ENCODE data around the gene FERMT1. TPM values are rescaled to one million over a fixed set of nuclear protein-coding genes. Genes with fewer than 3 reads are reported as not detected.
A peak's percentile ranks its signal among the peaks of the same experiment; 100 is the strongest.

Gene FERMT1
- polyA plus RNA-seq, 1 experiment = 2.8 TPM

DNA sequence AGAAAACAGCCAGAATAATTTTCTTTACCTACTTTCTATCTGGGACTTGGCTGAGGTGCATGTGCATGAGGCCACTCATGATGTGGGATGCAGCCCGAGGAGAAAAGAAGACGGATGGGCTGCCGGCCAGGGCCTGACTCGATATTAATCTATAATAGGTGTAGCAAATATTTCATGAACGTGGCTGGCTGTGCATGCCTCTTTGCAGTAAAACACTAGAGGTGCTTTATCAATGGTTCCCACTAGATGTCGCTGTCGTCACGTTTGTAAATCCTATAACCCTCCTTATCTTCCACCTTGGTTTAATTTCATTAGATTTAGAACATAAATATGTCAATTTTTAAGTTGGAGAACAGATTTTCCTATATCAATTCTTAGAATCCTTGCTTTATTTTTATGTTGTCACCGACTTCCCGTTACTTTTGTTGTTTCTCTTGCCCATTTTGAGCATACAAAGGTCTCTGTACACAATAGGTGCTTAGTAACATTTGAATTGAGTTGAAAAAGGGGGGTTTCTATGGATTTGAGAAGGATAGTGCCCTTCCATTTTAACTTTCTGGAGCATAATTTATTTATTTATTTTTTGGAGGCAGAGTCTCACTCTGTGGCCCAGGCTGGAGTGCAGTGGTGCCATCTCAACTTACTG is 19.6 kb upstream of the FERMT1 start:
- no peaks in the 10 kb centered on the region for H3K27me3 ChIP-seq (ENCODE audit: control insufficient read depth, insufficient read depth, low read length)
- CTCF ChIA-PET = interaction anchor here (0.7 to 1.4 kb wide), 3 partner anchors 11 to 1143 kb away, joined by 3 to 5 read pairs (median 5); no protein-coding TSS in a partner anchor
- H3K4me3 ChIP-seq (ENCODE audit: low read depth, low read length) = no peak overlapping the region
- no peak overlapping the region for H3K27ac ChIP-seq (ENCODE audit: low read depth, low read length)
- POLR2A ChIA-PET = no interaction called here
- TF ChIP-seq, protein P1, sequence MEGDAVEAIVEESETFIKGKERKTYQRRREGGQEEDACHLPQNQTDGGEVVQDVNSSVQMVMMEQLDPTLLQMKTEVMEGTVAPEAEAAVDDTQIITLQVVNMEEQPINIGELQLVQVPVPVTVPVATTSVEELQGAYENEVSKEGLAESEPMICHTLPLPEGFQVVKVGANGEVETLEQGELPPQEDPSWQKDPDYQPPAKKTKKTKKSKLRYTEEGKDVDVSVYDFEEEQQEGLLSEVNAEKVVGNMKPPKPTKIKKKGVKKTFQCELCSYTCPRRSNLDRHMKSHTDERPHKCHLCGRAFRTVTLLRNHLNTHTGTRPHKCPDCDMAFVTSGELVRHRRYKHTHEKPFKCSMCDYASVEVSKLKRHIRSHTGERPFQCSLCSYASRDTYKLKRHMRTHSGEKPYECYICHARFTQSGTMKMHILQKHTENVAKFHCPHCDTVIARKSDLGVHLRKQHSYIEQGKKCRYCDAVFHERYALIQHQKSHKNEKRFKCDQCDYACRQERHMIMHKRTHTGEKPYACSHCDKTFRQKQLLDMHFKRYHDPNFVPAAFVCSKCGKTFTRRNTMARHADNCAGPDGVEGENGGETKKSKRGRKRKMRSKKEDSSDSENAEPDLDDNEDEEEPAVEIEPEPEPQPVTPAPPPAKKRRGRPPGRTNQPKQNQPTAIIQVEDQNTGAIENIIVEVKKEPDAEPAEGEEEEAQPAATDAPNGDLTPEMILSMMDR (IDR thresholded peaks at IDR 0.05; ENCODE audit: low read depth, low read length) = peak; percentile 85
- H3K9me3 ChIP-seq (ENCODE audit: control insufficient read depth, insufficient read depth, low read length) = no peaks in the 10 kb centered on the region
- DNase-seq (ENCODE audit: low read depth, low spot score) = peak; percentile 23

DNA sequence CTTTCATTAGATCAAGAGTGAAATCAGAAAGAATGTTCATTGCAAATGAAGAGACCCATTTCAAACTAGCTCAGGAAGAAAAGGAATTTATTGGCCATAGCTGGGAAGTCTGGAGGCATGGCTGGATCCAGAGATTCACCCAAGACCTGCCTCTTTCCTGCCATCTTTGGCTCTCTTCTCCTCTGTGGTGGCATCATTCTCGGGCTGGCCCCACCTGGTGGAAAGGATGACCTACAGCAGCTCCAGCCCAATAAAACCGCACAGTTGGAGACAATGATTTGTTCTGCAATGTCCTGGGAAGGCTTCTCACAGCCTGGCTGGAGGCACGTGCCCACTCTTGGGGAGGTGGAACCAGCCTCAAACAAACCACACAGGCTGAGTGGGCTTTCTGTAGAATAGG is 18.1 kb upstream of the FERMT1 start:
- DNase-seq (ENCODE audit: low read depth, low spot score) = no peak
- H3K27me3 ChIP-seq (ENCODE audit: control insufficient read depth, insufficient read depth, low read length) = peaks cover 2% of the 10 kb centered on the region
- TF ChIP-seq, protein P1 (IDR thresholded peaks at IDR 0.05; ENCODE audit: low read depth, low read length) = peak; percentile 16; the same call in 1 of the 2 replicates
- POLR2A ChIA-PET = interaction anchor here (0.7 kb wide), 1 partner anchor 343 kb away, joined by 3 read pairs; no protein-coding TSS in a partner anchor
- no peak overlapping the region for H3K27ac ChIP-seq (ENCODE audit: low read depth, low read length)
- no peaks in the 10 kb centered on the region for H3K9me3 ChIP-seq (ENCODE audit: control insufficient read depth, insufficient read depth, low read length)
- H3K4me3 ChIP-seq (ENCODE audit: low read depth, low read length) = no peak overlapping the region
- CTCF ChIA-PET = interaction anchor here (0.7 to 1.9 kb wide), 6 partner anchors 8 to 1718 kb away, joined by 3 to 10 read pairs (median 4); no protein-coding TSS in a partner anchor

DNA sequence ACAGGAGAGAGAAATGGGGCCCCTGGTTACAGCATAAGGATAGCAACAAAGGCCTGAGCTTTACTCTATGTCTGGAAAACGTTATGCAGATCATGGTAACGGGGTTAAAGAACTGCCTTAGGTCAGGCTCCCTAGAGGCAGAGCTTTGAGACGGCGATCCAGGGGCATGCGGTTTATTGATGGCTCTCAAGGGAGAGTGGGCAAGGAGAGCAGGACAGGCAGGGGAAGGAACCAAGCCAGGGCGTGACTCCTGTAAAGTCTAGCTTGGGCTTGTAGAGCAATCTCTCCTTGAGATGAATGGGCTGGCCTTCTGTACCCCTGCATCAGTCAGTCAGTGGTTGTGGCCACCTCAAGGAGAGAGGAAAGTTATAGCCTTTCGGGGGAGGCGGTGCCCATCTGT is 12.5 kb upstream of the FERMT1 start:
- ChIA-PET CTCF (interaction anchor here (0.6 to 1.2 kb wide), 2 partner anchors 315 to 1150 kb away, joined by 3 to 4 read pairs; no protein-coding TSS in a partner anchor), POLR2A (no interaction called here)
- no peak overlapping the region for H3K27ac ChIP-seq (ENCODE audit: low read depth, low read length)
- no peak overlapping the region for H3K4me3 ChIP-seq (ENCODE audit: low read depth, low read length)
- no peak for DNase-seq (ENCODE audit: low read depth, low spot score)
- TF ChIP-seq, protein P1 (IDR thresholded peaks at IDR 0.05; ENCODE audit: low read depth, low read length) = no peak
- H3K27me3 ChIP-seq (ENCODE audit: control insufficient read depth, insufficient read depth, low read length) = peaks cover 4% of the 10 kb centered on the region
- no peaks in the 10 kb centered on the region for H3K9me3 ChIP-seq (ENCODE audit: control insufficient read depth, insufficient read depth, low read length)

DNA sequence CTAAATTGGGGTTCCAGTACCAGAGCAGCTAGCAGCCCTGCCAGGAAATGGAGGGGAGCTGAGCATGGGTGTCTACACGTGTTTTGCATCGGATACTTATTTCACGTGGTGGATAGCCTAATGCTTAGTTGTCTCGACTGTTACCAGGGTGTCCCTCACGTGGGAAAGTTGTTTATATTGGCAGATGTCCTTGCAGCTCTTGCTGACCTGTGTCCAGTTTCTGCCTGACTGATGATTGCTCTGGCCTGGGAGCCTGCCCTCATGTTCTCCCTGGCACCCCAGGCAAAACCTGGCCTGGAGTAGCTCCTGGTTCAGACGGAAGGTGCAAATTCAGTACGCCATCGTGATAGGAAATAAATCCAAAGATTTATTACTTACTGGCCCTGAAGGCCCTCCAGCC is 11.8 kb upstream of the FERMT1 start:
- H3K9me3 ChIP-seq (ENCODE audit: control insufficient read depth, insufficient read depth, low read length) = no peaks in the 10 kb centered on the region
- no peak for DNase-seq (ENCODE audit: low read depth, low spot score)
- H3K27me3 ChIP-seq (ENCODE audit: control insufficient read depth, insufficient read depth, low read length) = peaks cover 4% of the 10 kb centered on the region
- no peak overlapping the region for H3K4me3 ChIP-seq (ENCODE audit: low read depth, low read length)
- TF ChIP-seq, protein P1 (IDR thresholded peaks at IDR 0.05; ENCODE audit: low read depth, low read length) = no peak
- no peak overlapping the region for H3K27ac ChIP-seq (ENCODE audit: low read depth, low read length)
- ChIA-PET POLR2A (no interaction called here), CTCF (interaction anchor here (0.6 kb wide), 1 partner anchor 315 kb away, joined by 4 read pairs; no protein-coding TSS in a partner anchor)

DNA sequence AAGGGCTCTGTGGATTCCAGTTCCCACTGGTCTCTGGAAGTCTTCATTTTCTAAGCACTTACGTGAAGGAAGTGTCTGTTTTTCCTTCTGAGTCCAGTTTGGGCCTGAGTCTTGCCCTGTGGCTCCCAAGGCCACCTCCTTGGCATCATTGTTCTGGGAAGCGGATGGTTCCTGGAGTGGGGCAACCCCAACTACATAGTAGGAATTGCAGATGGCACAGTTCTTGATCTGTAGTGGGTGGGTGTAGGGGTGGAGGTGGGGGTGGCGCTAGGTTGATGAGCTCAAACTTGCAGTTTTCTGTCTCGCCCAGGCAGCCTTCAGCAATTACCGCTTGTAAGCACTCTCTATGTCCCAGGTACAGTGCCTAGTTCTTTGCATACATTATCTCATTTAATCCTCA is 7.2 kb upstream of the FERMT1 start:
- ChIA-PET CTCF (interaction anchor here (1.0 kb wide), 1 partner anchor 11 kb away, joined by 3 read pairs; no protein-coding TSS in a partner anchor), POLR2A (no interaction called here)
- DNase-seq (ENCODE audit: low read depth, low spot score) = no peak
- Histone ChIP-seq H3K9me3 (ENCODE audit: control insufficient read depth, insufficient read depth, low read length) (no peaks in the 10 kb centered on the region), H3K27ac (ENCODE audit: low read depth, low read length) (no peak overlapping the region), H3K4me3 (ENCODE audit: low read depth, low read length) (no peak overlapping the region), H3K27me3 (ENCODE audit: control insufficient read depth, insufficient read depth, low read length) (no peaks in the 10 kb centered on the region)
- TF ChIP-seq, protein P1 (IDR thresholded peaks at IDR 0.05; ENCODE audit: low read depth, low read length) = no peak
